ENCODE measurements around the gene WNK2. TPM values are rescaled to one million over a fixed set of nuclear protein-coding genes. Genes with fewer than 3 reads are reported as not detected.

The WNK2 gene
- total RNA-seq, 4 donors from 2014 or later, result 0.28 to 1.7 (median 0.47) TPM

GRCh38 chr9:93231716-93232115 lies 47.8 kb downstream of the WNK2 start:
- ATAC-seq (ENCODE audit: low FRiP score) (no peak), DNase-seq (ENCODE audit: low spot score) (no peak)
- TF ChIP-seq CTCF (IDR thresholded peaks at IDR 0.05), result no peak

GRCh38 chr9:93232388-93232960 lies 48.5 kb downstream of the WNK2 start:
- no peak for TF ChIP-seq CTCF (IDR thresholded peaks at IDR 0.05)
- ATAC-seq (ENCODE audit: low FRiP score) (no peak), DNase-seq (ENCODE audit: low spot score) (no peak)

GRCh38 chr9:93233033-93233432 lies 49.1 kb downstream of the WNK2 start:
- DNase-seq (ENCODE audit: low spot score) (no peak), ATAC-seq (ENCODE audit: low FRiP score) (no peak)
- no peak for TF ChIP-seq CTCF (IDR thresholded peaks at IDR 0.05)

- TF ChIP-seq CTCF (IDR thresholded peaks at IDR 0.05), result no peak
- DNase-seq (ENCODE audit: low spot score) (no peak), ATAC-seq (ENCODE audit: low FRiP score) (no peak)
Observed at GRCh38 chr9:93234600-93234999, 50.7 kb downstream of the WNK2 start.

- no peak for ATAC-seq (ENCODE audit: low FRiP score)
- TF ChIP-seq CTCF (IDR thresholded peaks at IDR 0.05), result no peak
- DNase-seq (ENCODE audit: low spot score), result no peak
Observed at GRCh38 chr9:93235300-93235960, 51.5 kb downstream of the WNK2 start.

- DNase-seq (ENCODE audit: low spot score), result no peak
- no peak for TF ChIP-seq CTCF (IDR thresholded peaks at IDR 0.05)
Observed at GRCh38 chr9:93236541-93237206, 52.7 kb downstream of the WNK2 start.

GRCh38 chr9:93237540-93237939 lies 53.6 kb downstream of the WNK2 start:
- no peak for DNase-seq (ENCODE audit: low spot score)

More at GRCh38 chr9:93236541-93237206, 52.7 kb downstream of the WNK2 start:
- no peak for ATAC-seq (ENCODE audit: low FRiP score)

More at GRCh38 chr9:93237540-93237939, 53.6 kb downstream of the WNK2 start:
- ATAC-seq (ENCODE audit: low FRiP score), result no peak
- TF ChIP-seq CTCF (IDR thresholded peaks at IDR 0.05), result no peak

Data from omental fat pad (tissue), 4 donors.